ENCODE results near the gene ATP6V0A1. TPM values are rescaled to one million over a fixed set of nuclear protein-coding genes. Genes with fewer than 3 reads are reported as not detected.
A peak's percentile ranks its signal among the peaks of the same experiment; 100 is the strongest.

ATP6V0A1 gene
- total and polyA plus RNA-seq, 7 donors: 41.1 to 116 (median 62.7) TPM

DNA sequence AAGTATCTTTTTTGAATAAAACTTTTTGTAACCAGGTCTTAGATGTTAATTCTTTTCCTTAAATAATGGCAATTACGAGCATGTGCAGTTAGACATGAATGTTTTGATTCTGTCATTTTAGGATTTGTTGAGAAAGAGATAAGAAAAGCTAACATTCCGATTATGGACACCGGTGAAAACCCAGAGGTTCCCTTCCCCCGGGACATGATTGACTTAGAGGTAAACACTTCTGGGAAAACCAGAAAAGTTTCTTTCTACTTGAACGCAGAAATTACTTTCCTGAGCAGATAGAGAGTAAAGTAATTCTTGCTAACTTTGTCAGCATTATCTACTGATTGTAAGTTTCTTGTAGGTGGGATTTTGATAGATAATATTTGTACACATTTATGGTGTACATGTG lies 9.2 kb downstream of the ATP6V0A1 start:
- no peak for ATAC-seq
- Histone ChIP-seq H3K27me3 (ENCODE audit: insufficient read depth in 3 of 3, low read length in 2 of 3) (no peaks in the 10 kb centered on the region), H3K4me3 (no peak overlapping the region), H3K9me3 (no peaks in the 10 kb centered on the region), H3K27ac (no peak overlapping the region), H3K4me1 (peaks cover 13% of the 10 kb centered on the region), H3K36me3 (ENCODE audit: insufficient read depth in 1 of 2, low read depth in 1 of 2) (peaks cover 12 to 100% of the 10 kb centered on the region in 2 donors)
- TF ChIP-seq, protein P1, sequence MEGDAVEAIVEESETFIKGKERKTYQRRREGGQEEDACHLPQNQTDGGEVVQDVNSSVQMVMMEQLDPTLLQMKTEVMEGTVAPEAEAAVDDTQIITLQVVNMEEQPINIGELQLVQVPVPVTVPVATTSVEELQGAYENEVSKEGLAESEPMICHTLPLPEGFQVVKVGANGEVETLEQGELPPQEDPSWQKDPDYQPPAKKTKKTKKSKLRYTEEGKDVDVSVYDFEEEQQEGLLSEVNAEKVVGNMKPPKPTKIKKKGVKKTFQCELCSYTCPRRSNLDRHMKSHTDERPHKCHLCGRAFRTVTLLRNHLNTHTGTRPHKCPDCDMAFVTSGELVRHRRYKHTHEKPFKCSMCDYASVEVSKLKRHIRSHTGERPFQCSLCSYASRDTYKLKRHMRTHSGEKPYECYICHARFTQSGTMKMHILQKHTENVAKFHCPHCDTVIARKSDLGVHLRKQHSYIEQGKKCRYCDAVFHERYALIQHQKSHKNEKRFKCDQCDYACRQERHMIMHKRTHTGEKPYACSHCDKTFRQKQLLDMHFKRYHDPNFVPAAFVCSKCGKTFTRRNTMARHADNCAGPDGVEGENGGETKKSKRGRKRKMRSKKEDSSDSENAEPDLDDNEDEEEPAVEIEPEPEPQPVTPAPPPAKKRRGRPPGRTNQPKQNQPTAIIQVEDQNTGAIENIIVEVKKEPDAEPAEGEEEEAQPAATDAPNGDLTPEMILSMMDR (IDR thresholded peaks at IDR 0.05): no peak
- no peak for DNase-seq
- intact Hi-C loops (cut with DNase I): loop anchor here in 1 of 2 donors (5.0 kb wide), 1 partner anchor 44 kb away; no protein-coding TSS in a partner anchor
- WGBS, 3 donors: 93 to 94% (median 93%) methylated on average over 5 of the region's 5 CpGs

DNA sequence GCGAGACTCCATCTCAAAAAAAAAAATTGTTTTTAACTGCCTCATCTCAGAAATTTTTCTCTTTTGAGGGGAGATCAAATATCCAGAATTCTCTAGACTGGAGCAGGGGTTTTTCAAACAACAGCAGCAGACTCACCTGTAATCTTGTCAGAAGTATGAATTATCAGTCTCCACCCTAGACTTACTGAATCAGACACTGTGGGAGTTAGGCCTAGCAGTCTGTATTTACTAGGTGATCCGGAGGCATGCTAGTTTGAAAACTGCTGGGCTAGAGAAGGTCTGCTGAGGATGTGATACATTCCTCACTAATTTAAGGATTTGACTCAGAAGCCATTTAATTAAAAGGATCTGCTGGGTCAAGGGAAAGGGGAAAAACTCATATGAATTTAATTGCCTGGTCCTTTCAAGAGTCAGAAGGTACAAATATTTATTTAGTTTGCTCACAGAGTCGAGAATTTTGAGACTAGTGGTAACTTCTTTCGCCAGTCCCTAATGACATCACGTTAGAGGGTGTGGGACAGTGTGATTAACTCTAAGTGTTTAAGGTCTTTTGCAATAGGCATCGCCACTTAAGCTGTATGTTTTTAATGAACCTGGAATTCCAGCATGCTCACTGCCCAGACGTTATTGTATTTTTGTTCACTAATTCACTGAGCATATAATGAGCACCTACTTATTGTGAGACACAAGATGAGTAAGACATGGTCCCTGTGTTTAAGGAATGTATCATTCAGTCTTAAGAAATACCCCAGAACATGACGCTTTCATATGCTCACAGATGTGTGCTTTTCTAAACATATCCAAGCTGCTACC lies 14.2 kb downstream of the ATP6V0A1 start:
- peaks cover 15 to 100% of the 10 kb centered on the region in 2 donors for H3K36me3 ChIP-seq (ENCODE audit: insufficient read depth in 1 of 2, low read depth in 1 of 2)
- H3K27me3 ChIP-seq (ENCODE audit: insufficient read depth in 3 of 3, low read length in 2 of 3): no peaks in the 10 kb centered on the region
- DNase-seq (no peak), ATAC-seq (peak in 2 of 4 donors; percentile 35 to 50)
- TF ChIP-seq, protein P1 (IDR thresholded peaks at IDR 0.05): no peak
- intact Hi-C loops (cut with DNase I): loop anchor here (5.0 to 10.0 kb wide), 2 partner anchors 39 to 242 kb away; no protein-coding TSS in a partner anchor
- H3K9me3 ChIP-seq: no peaks in the 10 kb centered on the region
- no peak overlapping the region for H3K4me3 ChIP-seq
- WGBS, 3 donors: 77 to 85% (median 84%) methylated on average over 8 of the region's 8 CpGs
- H3K4me1 ChIP-seq: no peaks in the 10 kb centered on the region
- H3K27ac ChIP-seq: no peak overlapping the region

DNA sequence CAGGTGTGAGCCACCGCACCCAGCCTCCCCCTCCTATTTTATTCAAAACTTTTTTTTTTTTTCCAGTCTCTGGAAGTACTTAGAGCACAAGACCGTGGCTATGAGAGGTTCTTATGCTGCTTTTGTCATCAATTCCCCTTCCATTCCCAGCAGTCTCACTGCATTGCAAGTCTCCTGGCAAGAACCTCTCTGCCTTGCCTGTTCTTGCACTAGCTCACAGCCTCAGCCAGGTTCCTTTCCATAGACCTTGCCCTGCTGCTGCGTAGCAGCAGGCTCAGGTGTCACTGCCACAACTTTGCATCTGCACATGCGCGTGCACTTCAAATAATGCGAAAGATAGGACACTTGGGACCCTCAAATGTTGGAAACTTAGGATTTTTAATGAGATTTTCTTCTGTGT lies 15.6 kb downstream of the ATP6V0A1 start:
- DNase-seq (no peak), ATAC-seq (no peak)
- Histone ChIP-seq H3K36me3 (ENCODE audit: insufficient read depth in 1 of 2, low read depth in 1 of 2) (peaks cover 11 to 99% of the 10 kb centered on the region in 2 donors), H3K27ac (peak overlapping the region; percentile 2), H3K27me3 (ENCODE audit: insufficient read depth in 3 of 3, low read length in 2 of 3) (no peaks in the 10 kb centered on the region), H3K4me1 (no peaks in the 10 kb centered on the region), H3K9me3 (no peaks in the 10 kb centered on the region), H3K4me3 (no peak overlapping the region)
- intact Hi-C loops (cut with DNase I): loop anchor here (5.0 to 10.0 kb wide), 2 partner anchors 38 to 241 kb away; no protein-coding TSS in a partner anchor
- TF ChIP-seq, protein P1 (IDR thresholded peaks at IDR 0.05): no peak
- 92 to 96% (median 95%) methylated on average over 6 of the region's 6 CpGs for WGBS, 3 donors

DNA sequence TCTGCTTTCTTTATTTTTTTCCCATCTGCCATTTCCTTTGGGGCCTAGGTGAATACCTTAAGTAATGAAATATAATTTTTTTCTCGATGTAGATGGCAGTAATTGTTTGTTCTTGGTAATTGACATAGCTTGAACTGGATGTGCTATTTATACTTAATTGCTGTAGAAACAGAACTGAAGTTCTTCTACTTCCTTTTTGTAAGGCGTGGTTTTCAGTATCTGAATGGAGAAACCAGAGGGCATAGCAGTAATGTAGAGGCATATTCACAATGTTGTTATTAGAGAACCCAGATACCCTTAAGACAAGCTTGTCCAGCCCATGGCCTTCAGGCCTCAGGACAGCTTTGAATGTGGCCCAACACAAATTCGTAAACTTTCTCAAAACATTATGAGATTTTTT lies 16.4 kb downstream of the ATP6V0A1 start:
- H3K27ac ChIP-seq: peak overlapping the region; percentile 2

More for the DNA sequence above, 16.4 kb downstream of the ATP6V0A1 start:
- DNase-seq (no peak), ATAC-seq (no peak)
- WGBS, 3 donors: 65 to 78% (median 71%) methylated on average over 3 of the region's 3 CpGs
- no peaks in the 10 kb centered on the region for H3K4me1 ChIP-seq
- H3K4me3 ChIP-seq: no peak overlapping the region
- H3K36me3 ChIP-seq (ENCODE audit: insufficient read depth in 1 of 2, low read depth in 1 of 2): peaks cover 11 to 99% of the 10 kb centered on the region in 2 donors
- no peaks in the 10 kb centered on the region for H3K27me3 ChIP-seq (ENCODE audit: insufficient read depth in 3 of 3, low read length in 2 of 3)
- H3K9me3 ChIP-seq: no peaks in the 10 kb centered on the region
- intact Hi-C loops (cut with DNase I): loop anchor here (10.0 kb wide), 1 partner anchor 240 kb away; no protein-coding TSS in a partner anchor
- TF ChIP-seq, protein P1 (IDR thresholded peaks at IDR 0.05): no peak

Measured in psoas muscle (tissue), 8 donors.